Parathyroid adenoma (tissue), 2 donors: ENCODE measurements around the gene RPS4Y1.
"Not testable (repeated sequence)": the region's sequence is repeated elsewhere in the genome, so short reads cannot be mapped to it uniquely, and the experiment has no call there.

Experiments
- H2AFZ ChIP-seq: fragments of 300-600 bp; sonication (generic); one replicate; pipeline ENCODE4 v1.7.0; 2017; ENCODE audit warnings: antibody characterized with exemption, mild to moderate bottlenecking
- H3K27ac ChIP-seq: fragments of 300-600 bp; sonication (generic); one replicate; pipeline ENCODE4 v1.7.0; 2017
- H3K27me3 ChIP-seq: fragments of 300-600 bp; sonication (generic); one replicate; pipeline ENCODE4 v1.7.0; 2017; ENCODE audit warnings: low read length; ENCODE audit not compliant: control insufficient read depth, insufficient read depth
- H3K36me3 ChIP-seq: fragments of 300-600 bp; sonication (generic); one replicate; pipeline ENCODE4 v1.7.0; 2017; ENCODE audit warnings: low read length; ENCODE audit not compliant: control insufficient read depth, insufficient read depth
- H3K4me1 ChIP-seq: fragments of 300-600 bp; sonication (generic); one replicate; pipeline ENCODE4 v1.7.0; 2017; ENCODE audit warnings: control low read depth
- H3K4me2 ChIP-seq: fragments of 300-600 bp; sonication (generic); one replicate; pipeline ENCODE4 v1.7.0; 2017; ENCODE audit warnings: low read length
- H3K4me3 ChIP-seq: fragments of 300-600 bp; sonication (generic); one replicate; pipeline ENCODE4 v1.7.0; 2017; ENCODE audit warnings: low read depth, low read length
- H3K79me2 ChIP-seq: fragments of 300-600 bp; sonication (generic); one replicate; pipeline ENCODE4 v1.7.0; 2017; ENCODE audit warnings: control low read depth
- H3K9ac ChIP-seq: fragments of 300-600 bp; sonication (generic); one replicate; pipeline ENCODE4 v1.7.0; 2017; ENCODE audit warnings: mild to moderate bottlenecking
- H3K9me3 ChIP-seq: fragments of 300-600 bp; sonication (generic); one replicate; pipeline ENCODE4 v1.7.0; 2017; ENCODE audit warnings: low read length; ENCODE audit not compliant: control insufficient read depth
- TF ChIP-seq, protein P1 (sequence below): fragments of 300-600 bp; sonication (generic); IDR thresholded peaks from one replicate; pipeline ENCODE4 v1.7.0; 2017; ENCODE audit warnings: antibody characterized with exemption, mild to moderate bottlenecking
- donor health status: primary hyperparathyroidism.

Gene RPS4Y1

GRCh38 chrY:2868035-2868607 lies 26.7 kb downstream of the RPS4Y1 start:
- no peak overlapping the region for H3K27ac ChIP-seq
- no peak overlapping the region for H3K9ac ChIP-seq
- no peak overlapping the region for H2AFZ ChIP-seq
- H3K9me3 ChIP-seq = no peaks in the 10 kb centered on the region
- H3K4me1 ChIP-seq = no peaks in the 10 kb centered on the region
- TF ChIP-seq, protein P1, sequence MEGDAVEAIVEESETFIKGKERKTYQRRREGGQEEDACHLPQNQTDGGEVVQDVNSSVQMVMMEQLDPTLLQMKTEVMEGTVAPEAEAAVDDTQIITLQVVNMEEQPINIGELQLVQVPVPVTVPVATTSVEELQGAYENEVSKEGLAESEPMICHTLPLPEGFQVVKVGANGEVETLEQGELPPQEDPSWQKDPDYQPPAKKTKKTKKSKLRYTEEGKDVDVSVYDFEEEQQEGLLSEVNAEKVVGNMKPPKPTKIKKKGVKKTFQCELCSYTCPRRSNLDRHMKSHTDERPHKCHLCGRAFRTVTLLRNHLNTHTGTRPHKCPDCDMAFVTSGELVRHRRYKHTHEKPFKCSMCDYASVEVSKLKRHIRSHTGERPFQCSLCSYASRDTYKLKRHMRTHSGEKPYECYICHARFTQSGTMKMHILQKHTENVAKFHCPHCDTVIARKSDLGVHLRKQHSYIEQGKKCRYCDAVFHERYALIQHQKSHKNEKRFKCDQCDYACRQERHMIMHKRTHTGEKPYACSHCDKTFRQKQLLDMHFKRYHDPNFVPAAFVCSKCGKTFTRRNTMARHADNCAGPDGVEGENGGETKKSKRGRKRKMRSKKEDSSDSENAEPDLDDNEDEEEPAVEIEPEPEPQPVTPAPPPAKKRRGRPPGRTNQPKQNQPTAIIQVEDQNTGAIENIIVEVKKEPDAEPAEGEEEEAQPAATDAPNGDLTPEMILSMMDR = no peak
- no peaks in the 10 kb centered on the region for H3K79me2 ChIP-seq
- H3K27me3 ChIP-seq = no peaks in the 10 kb centered on the region
- H3K4me3 ChIP-seq = no peak overlapping the region
- no peaks in the 10 kb centered on the region for H3K36me3 ChIP-seq
- H3K4me2 ChIP-seq = no peak overlapping the region

DNA sequence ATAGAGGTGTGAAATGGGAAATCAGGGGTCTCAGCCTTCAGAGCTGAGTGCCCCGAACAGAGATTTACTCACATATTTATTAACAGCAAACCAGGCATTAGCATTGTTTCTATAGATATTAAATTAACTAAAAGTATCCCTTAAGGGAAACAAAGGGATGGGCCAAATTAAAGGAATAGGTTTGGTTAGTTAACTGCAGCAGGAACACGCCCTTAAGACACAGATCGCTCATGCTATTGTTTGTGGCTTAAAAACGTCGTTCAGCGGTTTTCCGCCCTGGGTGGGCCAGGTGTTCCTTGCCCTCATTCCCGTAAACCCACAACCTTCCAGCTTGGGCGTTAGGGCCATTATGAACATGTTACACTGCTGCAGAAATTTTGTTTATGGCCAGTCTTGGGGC lies 30.8 kb downstream of the RPS4Y1 start:
- H3K4me2 ChIP-seq, H3K79me2 ChIP-seq, H3K9ac ChIP-seq, H2AFZ ChIP-seq, H3K27ac ChIP-seq, H3K9me3 ChIP-seq, H3K27me3 ChIP-seq, H3K36me3 ChIP-seq, H3K4me1 ChIP-seq, H3K4me3 ChIP-seq: not testable (repeated sequence)

GRCh38 chrY:2874211-2874610 lies 32.8 kb downstream of the RPS4Y1 start:
- H3K9me3 ChIP-seq = no peaks in the 10 kb centered on the region
- H3K36me3 ChIP-seq = no peaks in the 10 kb centered on the region

DNA sequence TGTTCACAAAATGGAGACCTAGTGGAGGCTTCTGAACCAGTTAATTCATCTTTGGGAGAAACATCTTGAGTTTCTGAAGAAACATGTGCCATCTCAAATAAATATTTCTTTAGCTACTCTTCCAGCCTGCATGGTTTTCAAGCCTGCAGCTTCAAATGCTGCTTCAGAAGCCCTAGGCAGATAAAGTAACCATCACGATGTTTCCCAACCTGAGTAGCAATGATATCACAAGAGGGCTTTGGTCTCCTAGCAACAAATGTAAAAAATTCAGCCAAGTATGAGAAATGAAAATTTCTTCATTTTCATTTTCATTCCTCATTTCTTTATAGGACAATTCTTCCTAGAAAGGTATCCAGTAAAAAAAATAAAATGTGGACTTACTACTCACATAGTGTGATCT lies 42.2 kb downstream of the RPS4Y1 start:
- H3K4me3 ChIP-seq = no peak overlapping the region

More at GRCh38 chrY:2874211-2874610, 32.8 kb downstream of the RPS4Y1 start:
- no peaks in the 10 kb centered on the region for H3K27me3 ChIP-seq
- H3K27ac ChIP-seq = no peak overlapping the region
- H3K4me2 ChIP-seq = no peak overlapping the region
- H3K79me2 ChIP-seq = no peaks in the 10 kb centered on the region
- no peak overlapping the region for H2AFZ ChIP-seq
- no peak overlapping the region for H3K4me3 ChIP-seq
- no peak overlapping the region for H3K9ac ChIP-seq
- H3K4me1 ChIP-seq = no peaks in the 10 kb centered on the region
- TF ChIP-seq, protein P1 = no peak

DNA sequence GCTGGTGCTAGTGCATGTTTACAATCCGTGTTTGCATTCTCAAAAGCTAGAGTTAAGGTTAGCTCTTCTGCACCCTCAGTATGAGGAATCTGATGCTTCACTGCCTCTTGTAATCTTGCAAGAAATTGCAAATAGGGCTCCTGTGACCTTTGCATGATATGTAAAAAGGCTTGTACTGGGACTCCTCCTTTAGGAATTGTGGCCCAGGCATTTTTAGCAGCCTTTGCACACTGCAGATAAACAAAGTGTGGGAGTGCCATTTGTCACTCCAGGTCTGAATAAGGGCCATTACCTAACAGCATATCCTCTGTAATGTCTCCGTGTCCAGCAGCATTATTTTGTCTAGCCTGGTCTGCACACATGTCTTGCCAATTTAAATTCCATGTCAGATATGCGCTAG lies 44.5 kb downstream of the RPS4Y1 start:
- H3K27ac ChIP-seq = no peak overlapping the region
- no peak overlapping the region for H3K4me3 ChIP-seq
- no peaks in the 10 kb centered on the region for H3K27me3 ChIP-seq
- H3K9ac ChIP-seq = no peak overlapping the region
- H3K79me2 ChIP-seq = no peaks in the 10 kb centered on the region
- H3K36me3 ChIP-seq = no peaks in the 10 kb centered on the region
- H3K4me1 ChIP-seq = no peaks in the 10 kb centered on the region
- H2AFZ ChIP-seq = no peak overlapping the region
- no peak overlapping the region for H3K4me2 ChIP-seq
- H3K9me3 ChIP-seq = no peaks in the 10 kb centered on the region
- TF ChIP-seq, protein P1 = no peak

More for the DNA sequence above, 42.2 kb downstream of the RPS4Y1 start:
- Histone ChIP-seq H3K79me2 (no peaks in the 10 kb centered on the region), H2AFZ (no peak overlapping the region), H3K9me3 (no peaks in the 10 kb centered on the region), H3K4me1 (no peaks in the 10 kb centered on the region), H3K27ac (no peak overlapping the region), H3K4me2 (no peak overlapping the region), H3K9ac (no peak overlapping the region), H3K36me3 (no peaks in the 10 kb centered on the region), H3K27me3 (no peaks in the 10 kb centered on the region)
- TF ChIP-seq, protein P1 = no peak
